Measurements from ENCODE around the gene FA2H.
"Not testable (repeated sequence)": the region's sequence is repeated elsewhere in the genome, so short reads cannot be mapped to it uniquely, and the experiment has no call there.

FA2H gene

GRCh38 chr16:74774223-74775139, at the start of gene FA2H:
TSS of gene FA2H (minus strand) at chr16:74774820. CDS start at chr16:74774755, 65 bp downstream.
- DNase-seq: peak; percentile 85

DNA sequence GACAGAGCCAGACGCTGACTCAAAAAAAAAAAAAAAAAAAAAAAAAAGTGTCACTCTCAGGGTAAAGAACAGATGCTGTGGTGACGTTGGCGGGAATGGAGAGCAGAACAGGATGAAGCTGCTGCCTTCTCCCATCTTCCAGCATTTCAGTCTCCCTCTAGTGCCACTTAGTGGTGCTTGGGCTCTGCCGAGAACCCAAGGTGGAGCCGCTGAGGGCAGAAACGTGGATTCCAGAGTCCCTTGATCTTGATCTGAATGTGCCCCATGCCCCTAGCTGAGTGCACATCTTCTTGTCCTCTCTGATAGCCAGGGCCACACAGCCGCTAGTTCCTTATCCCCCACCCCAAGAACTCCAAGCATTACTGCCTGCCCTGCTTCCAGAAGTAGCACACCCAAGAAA, 43.2 kb upstream of the FA2H start:
- no peak for DNase-seq

- DNase-seq: peak; percentile 92
These were observed 38.6 kb upstream of the FA2H start for GRCh38 chr16:74813109-74813641.

DNA sequence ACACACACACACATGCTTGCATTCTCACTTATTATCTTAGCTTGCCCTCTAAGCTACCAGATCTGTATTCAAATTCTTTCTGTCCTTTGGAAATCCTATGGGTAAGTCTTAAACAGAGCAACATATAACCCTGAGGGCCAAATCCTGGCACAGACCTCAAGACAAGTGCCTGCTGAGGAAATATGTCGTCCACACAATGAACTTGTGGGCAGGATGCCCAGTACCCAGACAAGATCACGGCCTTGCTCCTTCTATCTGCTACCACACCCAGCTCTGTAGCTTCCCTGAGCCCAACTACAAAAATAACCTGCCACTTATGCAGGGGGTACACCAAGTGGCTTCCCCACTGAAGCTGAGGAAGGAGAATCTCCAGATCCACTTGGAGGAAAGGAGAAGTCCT, 37.3 kb upstream of the FA2H start:
- DNase-seq: no peak

DNA sequence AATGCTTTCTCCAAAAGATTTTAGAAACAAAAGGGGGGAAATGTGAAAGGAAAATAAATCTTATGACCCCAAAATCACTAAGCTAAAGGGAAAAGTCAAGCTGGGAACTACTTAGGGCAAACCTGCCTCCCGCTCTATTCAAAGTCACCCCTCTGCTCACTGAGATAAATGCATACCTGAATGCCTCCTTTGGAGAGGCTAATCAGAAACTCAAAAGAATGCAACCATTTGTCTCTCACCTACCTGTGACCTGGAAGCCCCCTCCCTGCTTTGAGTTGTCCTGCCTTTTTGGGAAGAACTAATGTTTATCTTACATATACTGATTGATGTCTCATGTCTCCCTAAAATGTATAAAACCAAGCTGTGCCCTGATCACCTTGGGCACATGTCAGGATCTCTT, 36.6 kb upstream of the FA2H start:
- not testable (repeated sequence) for DNase-seq

DNA sequence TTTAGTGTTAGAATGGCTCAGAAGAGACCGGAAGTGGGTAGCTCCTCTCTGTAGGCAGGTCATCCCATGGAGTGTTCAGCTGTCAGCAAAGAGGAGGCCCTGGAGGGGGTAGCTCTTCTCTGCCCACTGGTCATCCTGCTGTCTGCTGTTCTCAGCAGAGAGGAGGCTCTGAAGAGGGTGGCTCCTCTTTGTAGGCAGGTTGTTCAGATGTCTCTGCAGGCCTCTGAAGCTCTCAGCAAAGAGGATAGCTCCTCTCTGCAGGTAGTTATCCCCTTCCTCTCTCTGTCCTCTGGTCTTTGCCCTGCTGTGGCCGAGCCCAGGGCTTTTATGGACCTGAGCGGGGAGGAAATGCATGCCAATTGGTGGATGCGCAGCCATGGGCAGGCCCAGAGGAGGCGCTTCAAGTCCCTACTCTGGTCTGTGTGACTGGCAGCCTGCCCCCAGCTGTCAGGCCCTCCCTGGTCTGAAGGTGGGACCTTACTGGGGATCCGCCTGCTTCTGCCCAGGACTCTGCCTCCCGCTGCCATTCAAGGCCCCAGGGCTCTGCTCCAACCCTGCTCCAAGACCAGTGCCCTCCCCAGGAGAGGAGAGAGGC, 32.5 kb upstream of the FA2H start:
- no peak for DNase-seq

GRCh38 chr16:74800216-74800871, 25.7 kb upstream of the FA2H start:
- DNase-seq: no peak

GRCh38 chr16:74797414-74797813, 22.8 kb upstream of the FA2H start:
- DNase-seq: no peak

DNA sequence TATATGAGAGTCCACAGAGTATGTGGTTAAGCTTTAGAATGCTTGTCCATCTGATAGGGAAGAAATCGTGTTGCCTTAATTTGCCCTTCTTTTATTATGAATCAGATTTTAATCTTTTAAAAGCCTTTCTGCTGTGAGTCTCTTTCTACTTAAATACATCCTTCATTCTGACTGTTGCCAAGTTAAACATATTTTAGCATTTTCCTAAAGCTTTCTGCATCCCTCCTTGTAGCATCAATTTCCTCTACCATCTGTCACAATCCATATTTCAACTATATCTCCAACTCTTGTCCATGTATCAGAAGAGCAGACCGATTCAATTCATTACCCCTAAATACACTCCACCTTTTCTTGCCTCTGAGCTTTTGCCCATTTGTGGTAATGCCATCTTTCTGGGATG, 20.5 kb upstream of the FA2H start:
- no peak for DNase-seq

GRCh38 chr16:74794668-74795067, 20.0 kb upstream of the FA2H start:
- DNase-seq: no peak

GRCh38 chr16:74793571-74793970, 19.0 kb upstream of the FA2H start:
- DNase-seq: no peak

DNA sequence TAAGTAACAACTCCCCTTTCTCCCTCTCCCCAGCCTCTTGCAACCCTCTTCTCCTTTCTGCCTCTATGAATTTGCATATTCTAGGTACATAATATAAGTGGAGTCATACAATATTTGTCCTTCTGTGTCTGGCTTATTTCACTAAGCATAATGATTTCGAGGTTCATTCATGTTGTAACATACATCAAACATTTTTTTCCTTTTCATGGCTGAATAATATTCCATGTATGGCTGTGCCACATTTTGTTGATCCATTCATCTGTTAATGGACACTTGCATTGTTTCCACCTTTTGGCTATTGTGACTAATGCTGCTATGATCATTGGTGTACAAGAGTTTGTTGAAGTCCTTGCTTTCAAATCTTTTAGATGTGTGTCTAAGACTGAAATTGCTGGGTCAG, 17.6 kb upstream of the FA2H start:
- DNase-seq: no peak

- DNase-seq: not testable (repeated sequence)
These were observed 17.1 kb upstream of the FA2H start for GRCh38 chr16:74791749-74792148.

DNA sequence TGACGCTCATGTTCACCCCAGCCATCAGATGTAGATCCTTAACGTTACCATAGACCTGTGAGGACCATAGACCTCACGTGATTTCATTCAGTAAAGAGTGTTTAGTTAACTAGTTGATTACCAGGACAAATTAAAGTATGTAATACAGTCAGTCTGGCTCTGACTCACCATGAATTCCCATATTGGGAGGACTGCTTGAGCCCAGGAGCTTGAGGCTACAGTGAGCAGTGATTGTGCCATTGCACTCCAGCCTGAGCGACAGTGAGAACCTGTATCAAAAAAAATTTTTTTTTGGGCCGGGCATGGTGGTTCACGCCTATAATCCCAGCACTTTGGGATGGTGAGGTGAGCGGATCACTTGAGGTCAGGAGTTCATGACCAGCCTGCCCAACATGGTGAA, 13.5 kb upstream of the FA2H start:
- no peak for DNase-seq

GRCh38 chr16:74785031-74785430, 10.4 kb upstream of the FA2H start:
- no peak for DNase-seq

DNA sequence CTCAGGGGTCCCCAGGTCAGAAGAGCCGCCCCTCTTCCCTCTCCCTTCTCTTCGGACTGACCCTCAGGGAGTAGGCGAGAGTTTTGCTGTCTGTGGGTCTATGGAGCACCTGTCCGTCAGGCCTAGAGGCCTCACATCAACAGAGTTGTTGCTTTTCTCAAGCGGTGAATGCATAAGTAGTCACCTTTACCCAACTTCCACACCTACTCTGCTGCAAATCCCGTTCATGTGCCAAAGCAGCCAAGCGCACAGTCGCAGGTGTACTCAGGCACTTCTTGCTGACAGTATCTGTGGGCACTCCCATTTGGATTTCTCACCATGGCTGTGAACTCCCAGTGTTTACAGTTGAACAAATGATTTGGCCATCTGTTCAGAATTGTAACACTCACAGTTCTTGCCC, 4.0 kb upstream of the FA2H start:
- no peak for DNase-seq

- DNase-seq: no peak
These were observed 2.3 kb upstream of the FA2H start for GRCh38 chr16:74776926-74777325.

GRCh38 chr16:74775255-74775654, 635 bp upstream of the FA2H start:
- DNase-seq: no peak

- DNase-seq: no peak
These were observed 986 bp downstream of the FA2H start for GRCh38 chr16:74773446-74774222.

DNA sequence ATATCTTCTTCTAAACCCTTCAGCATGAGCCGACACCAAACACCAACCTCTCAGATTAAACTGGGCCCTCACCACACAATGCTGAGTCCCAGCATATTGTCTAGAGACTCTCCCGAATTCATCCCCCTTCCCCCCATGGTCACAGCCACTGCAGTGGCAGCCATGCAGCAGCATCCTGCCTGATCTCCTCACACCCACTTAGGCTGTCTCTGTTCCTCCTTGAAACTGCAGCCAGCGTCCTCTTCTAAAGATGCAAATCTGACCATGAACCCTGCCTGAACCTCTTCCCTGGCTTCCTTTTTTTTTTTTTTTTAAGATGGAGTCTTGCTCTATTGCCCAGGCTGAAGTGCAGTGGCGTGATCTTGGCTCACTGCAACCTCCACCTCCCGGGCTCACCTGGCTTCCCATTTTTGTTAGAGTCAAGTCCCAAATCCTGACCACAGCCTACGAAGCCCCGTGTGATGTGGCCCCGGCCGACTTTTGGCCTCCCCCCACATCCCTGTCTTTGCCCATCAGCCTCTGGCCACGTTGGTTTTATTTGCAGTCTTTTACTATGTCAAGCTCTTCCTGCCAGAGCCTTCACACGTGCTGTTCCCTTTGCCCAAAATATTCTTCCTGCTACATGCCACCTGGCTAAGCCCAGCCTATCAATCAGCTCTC, 2.8 kb downstream of the FA2H start:
- peak; percentile 22 for DNase-seq

GRCh38 chr16:74770831-74771526, 3.6 kb downstream of the FA2H start:
- peak; percentile 33 for DNase-seq
